ENCODE data around the gene NMBR.
"Not testable (repeated sequence)": the region's sequence is repeated elsewhere in the genome, so short reads cannot be mapped to it uniquely, and the experiment has no call there.

NMBR gene

DNA sequence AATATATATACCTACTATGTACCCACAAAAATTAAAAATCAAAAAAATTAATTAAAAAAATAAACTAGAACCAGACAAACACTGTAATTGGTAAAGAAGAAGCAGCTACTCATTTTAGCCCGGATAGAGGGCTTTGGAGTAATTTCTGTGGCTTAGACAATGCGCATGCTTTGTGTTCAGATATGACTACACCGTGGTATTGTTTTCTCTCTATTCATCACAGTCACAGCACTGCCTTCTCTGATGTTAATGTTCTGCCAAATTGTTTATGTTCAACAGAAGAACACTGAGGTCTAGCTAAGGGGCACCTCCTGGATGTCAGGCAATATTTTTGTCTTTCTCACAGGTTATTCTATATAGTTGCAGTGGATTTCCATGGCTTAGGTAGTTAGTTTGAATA lies 91.7 kb downstream of the NMBR start:
- DNase-seq: no peak

DNA sequence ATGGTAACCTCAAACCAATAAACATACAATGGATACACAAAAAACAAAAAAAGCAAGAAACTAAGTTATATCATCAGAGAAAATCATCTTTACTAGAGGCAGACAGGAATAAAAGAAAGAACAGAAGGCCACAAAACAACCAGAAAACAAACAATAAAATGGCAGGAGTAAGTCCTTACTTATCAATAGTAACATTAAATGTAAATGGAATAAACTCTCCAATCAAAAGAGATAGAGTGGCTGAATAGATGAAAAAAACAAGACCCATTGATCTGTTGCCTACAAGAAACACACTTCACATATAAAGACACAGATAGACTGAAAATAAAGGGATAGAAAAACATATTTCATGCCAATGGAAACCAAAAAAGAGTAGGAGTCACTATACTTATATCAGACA lies 95.5 kb downstream of the NMBR start:
- DNase-seq: no peak

DNA sequence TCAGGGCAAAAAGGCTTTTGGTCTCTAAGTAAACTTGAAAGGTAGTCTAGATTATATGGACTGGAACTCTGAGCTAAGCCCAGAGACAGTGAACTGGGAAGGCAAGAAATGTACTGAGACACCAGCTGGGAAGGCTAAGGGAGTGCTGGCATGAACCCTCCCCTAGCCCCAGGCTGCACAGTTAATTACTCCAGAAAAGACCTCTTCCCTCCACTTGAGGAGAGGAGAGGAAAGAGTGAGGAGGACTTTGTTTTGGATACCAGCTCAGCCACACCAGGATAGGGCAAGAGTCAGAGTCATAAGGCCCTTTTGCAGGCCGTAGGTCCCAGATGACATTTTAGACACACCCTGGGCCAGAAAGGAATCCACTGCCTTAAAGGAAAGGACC lies 98.3 kb downstream of the NMBR start:
- DNase-seq: no peak

- no peak for DNase-seq
Observed at GRCh38 chr6:142047934-142048592, 98.9 kb downstream of the NMBR start.

GRCh38 chr6:142045380-142046278 lies 101.3 kb downstream of the NMBR start:
- peak; percentile 7 for DNase-seq

- no peak for DNase-seq
Observed at GRCh38 chr6:142035890-142036289, 111.0 kb downstream of the NMBR start.

DNA sequence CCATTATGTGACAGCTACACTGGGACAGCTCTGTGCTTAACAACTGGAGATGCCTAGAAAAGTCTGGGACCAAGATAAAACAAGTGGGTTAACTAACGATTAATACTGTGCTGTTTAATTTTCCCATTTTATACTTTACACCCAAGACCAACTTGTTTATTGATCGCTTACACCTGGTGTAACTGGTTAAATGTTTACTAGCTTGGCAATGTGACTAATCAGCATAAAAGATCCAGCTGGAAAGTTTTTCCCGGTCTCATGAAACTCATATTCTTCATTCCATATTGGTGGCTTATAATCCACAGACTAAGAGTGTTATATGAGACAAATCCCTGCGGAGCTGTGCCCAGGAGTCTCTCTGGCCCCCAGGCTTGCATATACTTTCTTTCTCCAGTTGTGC lies 115.9 kb downstream of the NMBR start:
- no peak for DNase-seq

DNA sequence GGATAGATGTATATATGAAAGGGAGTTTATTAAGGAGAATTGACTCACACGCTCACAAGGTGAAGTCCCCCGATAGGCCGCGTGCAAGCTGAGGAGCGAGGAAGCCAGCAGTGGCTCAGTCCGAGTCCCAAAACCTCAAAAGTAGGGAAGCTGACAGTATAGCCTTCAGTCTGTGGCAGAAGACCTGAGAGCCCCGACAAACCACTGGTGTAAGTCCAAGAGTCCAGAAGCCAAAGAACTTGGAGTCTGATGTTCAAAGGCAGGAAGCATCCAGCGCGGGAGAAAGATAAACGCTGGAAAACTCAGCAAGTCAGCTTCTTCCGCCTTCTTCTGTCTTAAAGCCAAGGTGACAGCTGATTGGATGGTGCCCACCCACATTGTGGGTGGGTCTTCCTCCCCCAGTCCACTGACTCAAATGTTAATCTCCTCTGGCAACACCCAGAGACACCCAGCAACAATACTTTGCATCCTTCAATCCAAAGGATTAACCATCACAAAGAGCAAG lies 116.8 kb downstream of the NMBR start:
- no peak for DNase-seq

DNA sequence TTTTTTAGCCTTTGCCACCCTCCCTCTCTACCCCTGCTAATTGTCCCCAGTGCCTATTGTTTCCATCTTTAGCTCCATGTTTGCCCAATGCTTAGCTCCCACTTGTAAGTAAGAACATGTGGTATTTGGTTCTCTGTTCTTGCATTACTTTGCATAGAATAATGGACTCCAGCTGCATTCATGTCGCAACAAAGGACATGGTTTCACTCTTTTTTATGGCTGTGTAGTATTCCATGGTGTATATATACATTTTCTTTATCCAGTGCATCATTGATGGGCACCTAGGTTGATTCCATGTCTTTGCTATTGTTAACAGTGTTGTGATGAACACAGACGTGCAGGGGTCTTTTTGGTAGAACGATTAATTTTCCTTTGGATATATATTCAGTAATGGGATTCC lies 118.4 kb downstream of the NMBR start:
- no peak for DNase-seq

- not testable (repeated sequence) for DNase-seq
Observed at GRCh38 chr6:142027804-142028203, 119.1 kb downstream of the NMBR start.

DNA sequence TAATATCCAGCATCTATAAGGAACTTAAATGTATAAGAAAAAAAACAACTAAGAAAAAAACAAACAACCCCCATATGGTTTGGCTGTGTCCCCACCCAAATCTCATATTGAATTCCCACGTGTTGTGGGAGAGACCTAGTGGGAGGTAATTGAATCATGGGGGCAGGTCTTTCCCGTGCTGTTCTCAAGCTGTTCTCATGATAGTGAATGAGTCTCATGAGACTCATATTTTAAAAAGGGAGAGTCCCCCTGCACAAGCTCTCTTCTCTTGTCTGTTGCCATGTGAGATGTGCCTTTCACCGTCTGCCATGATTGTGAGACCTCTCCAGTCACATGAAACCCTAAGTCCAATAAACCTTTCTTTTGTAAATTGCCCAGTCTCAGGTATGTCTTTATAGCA lies 119.8 kb downstream of the NMBR start:
- no peak for DNase-seq

DNA sequence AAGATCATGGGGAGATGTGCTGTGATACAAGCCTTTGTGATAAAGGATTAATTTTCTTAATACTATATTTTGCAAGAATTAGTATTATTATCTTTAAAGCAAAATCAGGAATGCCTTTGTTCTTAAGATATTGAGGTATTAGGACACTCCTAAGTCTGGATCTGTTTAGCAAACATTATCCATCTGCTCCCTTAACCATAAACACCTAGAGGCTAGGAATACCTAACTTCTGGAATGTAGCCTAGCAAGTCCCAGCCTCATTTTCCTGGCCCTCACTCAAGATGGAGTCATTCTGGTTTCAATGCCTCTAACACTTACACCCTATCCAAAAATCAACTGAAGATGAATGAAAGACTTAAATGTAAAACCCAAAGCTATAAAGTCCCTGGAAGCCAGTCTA lies 120.5 kb downstream of the NMBR start:
- DNase-seq: no peak

Data from NCI-H226 (cell line).